HepG2 (cell line): Measurements from ENCODE around the gene IL22RA1. TPM values are rescaled to one million over a fixed set of nuclear protein-coding genes. Genes with fewer than 3 reads are reported as not detected.
A peak's percentile ranks its signal among the peaks of the same experiment; 100 is the strongest.

Source experiments
- FOXJ3 ChIP-seq: sonication (generic); formaldehyde crosslinking; IDR thresholded peaks from 2 replicates; pipeline ENCODE4 v1.4.0; 2020; ENCODE audit warnings: missing genetic modification reagents, mild to moderate bottlenecking, borderline replicate concordance
- GATAD2A ChIP-seq: IDR thresholded peaks from 2 replicates; pipeline ENCODE4 v1.6.1; 2016
- HOXA3 ChIP-seq: sonication (generic); formaldehyde crosslinking; IDR thresholded peaks from 2 replicates; pipeline ENCODE4 v1.5.0; 2020; ENCODE audit warnings: missing genetic modification reagents
- IKZF5 ChIP-seq: IDR thresholded peaks from 2 replicates; pipeline ENCODE4 v1.6.1; 2018; ENCODE audit warnings: missing genetic modification reagents, mild to moderate bottlenecking, missing compliant biosample characterization
- KDM3A ChIP-seq: IDR thresholded peaks from 2 replicates; pipeline ENCODE4 v1.6.1; 2018; ENCODE audit warnings: low read depth, missing compliant biosample characterization
- MBNL3 ChIP-seq: fragments of 250-450 bp; sonication (Bioruptor Pico); conservative IDR thresholded peaks from 2 replicates; pipeline ENCODE4 v1.8.0; 2022; ENCODE audit warnings: mild to moderate bottlenecking, inconsistent platforms
- MEF2D ChIP-seq: sonication (generic); formaldehyde crosslinking; IDR thresholded peaks from 2 replicates; pipeline ENCODE4 v1.5.1; 2020; ENCODE audit warnings: mild to moderate bottlenecking, missing genetic modification reagents
- MTA1 ChIP-seq: sonication (generic); formaldehyde crosslinking; IDR thresholded peaks from 2 replicates; pipeline ENCODE4 v1.4.0; 2020; ENCODE audit warnings: missing genetic modification reagents, mild to moderate bottlenecking, borderline replicate concordance
- NONO ChIP-seq, 2 experiments: fragments of 450-650 bp in 1 of 2; sonication (generic) in 1 of 2; formaldehyde crosslinking in 1 of 2; IDR thresholded peaks in 1 of 2; conservative IDR thresholded peaks in 1 of 2; 2 replicates each; pipeline versions ENCODE4 v1.6.1 to v1.8.0; 2017 to 2022; ENCODE audit warnings: mild to moderate bottlenecking in 1 of 2, missing genetic modification reagents in 1 of 2, moderate library complexity in 1 of 2
- PHF8 ChIP-seq: sonication (generic); formaldehyde crosslinking; IDR thresholded peaks from 2 replicates; pipeline ENCODE4 v1.5.0; 2020; ENCODE audit warnings: missing genetic modification reagents
- RARA ChIP-seq: IDR thresholded peaks from 2 replicates; pipeline ENCODE4 v1.6.1; 2016; ENCODE audit warnings: missing genetic modification reagents, missing compliant biosample characterization
- TP53 ChIP-seq: sonication (generic); formaldehyde crosslinking; conservative IDR thresholded peaks from 2 replicates; pipeline ENCODE4 v1.4.0; 2020; ENCODE audit warnings: missing genetic modification reagents
- ZBTB2 ChIP-seq: sonication (generic); formaldehyde crosslinking; IDR thresholded peaks from 2 replicates; pipeline ENCODE4 v1.8.0; 2022; ENCODE audit warnings: low read depth, missing genetic modification reagents
- ZBTB25 ChIP-seq: IDR thresholded peaks from 2 replicates; pipeline ENCODE4 v1.6.1; 2018; ENCODE audit warnings: missing genetic modification reagents
- ZBTB34 ChIP-seq: sonication (generic); formaldehyde crosslinking; IDR thresholded peaks from 2 replicates; pipeline ENCODE4 v1.8.0; 2022; ENCODE audit warnings: mild to moderate bottlenecking, missing genetic modification reagents
- ZIK1 ChIP-seq: sonication (generic); formaldehyde crosslinking; IDR thresholded peaks from 2 replicates; pipeline ENCODE4 v1.5.0; 2020; ENCODE audit warnings: mild to moderate bottlenecking, low read depth, missing genetic modification reagents, borderline replicate concordance
- ZNF205 ChIP-seq: IDR thresholded peaks from 2 replicates; pipeline ENCODE4 v1.6.1; 2018; ENCODE audit warnings: missing biosample characterization, missing genetic modification reagents
- ZNF441 ChIP-seq: sonication (generic); formaldehyde crosslinking; IDR thresholded peaks from 2 replicates; pipeline ENCODE4 v1.7.0; 2021; ENCODE audit warnings: missing genetic modification reagents, borderline replicate concordance
- ZNF451 ChIP-seq: sonication (generic); formaldehyde crosslinking; IDR thresholded peaks from 2 replicates; pipeline ENCODE4 v1.5.0; 2020; ENCODE audit warnings: mild to moderate bottlenecking, missing genetic modification reagents
- ZNF460 ChIP-seq: sonication (generic); formaldehyde crosslinking; IDR thresholded peaks from 2 replicates; pipeline ENCODE4 v1.5.1; 2020; ENCODE audit warnings: missing genetic modification reagents, mild to moderate bottlenecking, borderline replicate concordance
- ZNF557 ChIP-seq: sonication (generic); formaldehyde crosslinking; IDR thresholded peaks from 2 replicates; pipeline ENCODE4 v1.4.0; 2020; ENCODE audit warnings: missing genetic modification reagents
- ZNF572 ChIP-seq: sonication (generic); formaldehyde crosslinking; IDR thresholded peaks from 2 replicates; pipeline ENCODE4 v1.5.1; 2020; ENCODE audit warnings: mild to moderate bottlenecking, missing genetic modification reagents
- ZNF576 ChIP-seq: sonication (generic); formaldehyde crosslinking; IDR thresholded peaks from 2 replicates; pipeline ENCODE4 v1.4.0; 2020; ENCODE audit warnings: mild to moderate bottlenecking, missing genetic modification reagents
- ZNF768 ChIP-seq: sonication (generic); formaldehyde crosslinking; IDR thresholded peaks from 2 replicates; pipeline ENCODE4 v1.4.0; 2020; ENCODE audit warnings: missing genetic modification reagents
- ZNF792 ChIP-seq: IDR thresholded peaks from 2 replicates; pipeline ENCODE4 v1.6.1; 2016
- polyA plus RNA-seq, 8 experiments: library from polyadenylated mRNA; depleted of rRNA in 3 of 8; stranded (reverse) in 7 of 8; unstranded in 1 of 8; fragments of >200 nt; fragmentation: Illumina TruSeq in 4 of 8; extraction: Trizol in 4 of 8; gene quantifications; 2 replicates each; pipeline versions ENCODE4 v1.2.1 to v1.2.3, GENCODE V29; 2011 to 2016; ENCODE audit warnings: low read depth in 4 of 8, missing spikeins in 1 of 8, mixed read lengths in 1 of 8; ENCODE audit not compliant: insufficient read depth in 1 of 8
- total RNA-seq, 5 experiments: library from RNA; depleted of rRNA; stranded (reverse); fragments of >200 nt; fragmentation: Illumina TruSeq; extraction: Trizol; gene quantifications; 2 replicates each; pipeline ENCODE4 v1.2.3, GENCODE V29; 2016; ENCODE audit warnings: low read depth in 1 of 5

IL22RA1 gene
- total and polyA plus RNA-seq, 2 of the 13 experiments (the other 11 are each of a cell fraction or from before 2014, with no cell fraction given): 4.4 to 10.2 TPM

GRCh38 chr1:24108334-24109165 lies 34.4 kb downstream of the IL22RA1 start (continued):
- TF ChIP-seq ZNF768 (CRISPR knock-in tag): 0 out of 2 replicates have a peak, but pooled peaks have one; percentile 6
- TF ChIP-seq FOXJ3 (CRISPR knock-in tag): no peak
- TF ChIP-seq HOXA3 (CRISPR knock-in tag): 0 out of 2 replicates have a peak, but pooled peaks have one; percentile 39
- TF ChIP-seq ZNF576: no peak
- TF ChIP-seq ZNF557: no peak
- TF ChIP-seq PHF8: peak; percentile 40; the same call in 1 of the 2 replicates
- peak; percentile 83 for TF ChIP-seq RARA (CRISPR knock-in tag)
- TF ChIP-seq ZBTB34: peak; percentile 62; the same call in 1 of the 2 replicates
- TF ChIP-seq MTA1 (CRISPR knock-in tag): peak; percentile 50; the same call in 1 of the 2 replicates
- peak; percentile 68; the same call in 1 of the 2 replicates for TF ChIP-seq ZNF451 (CRISPR knock-in tag)
- 0 out of 2 replicates have a peak, but pooled peaks have one; percentile 15 for TF ChIP-seq ZBTB25 (CRISPR knock-in tag)
- 0 out of 2 replicates have a peak, but pooled peaks have one; percentile 43 for TF ChIP-seq ZBTB2 (CRISPR knock-in tag)
- TF ChIP-seq ZIK1 (CRISPR knock-in tag): 0 out of 2 replicates have a peak, but pooled peaks have one; percentile 19
- TF ChIP-seq GATAD2A (CRISPR knock-in tag): peak; percentile 85
- no peak for TF ChIP-seq ZNF792 (CRISPR knock-in tag)
- TF ChIP-seq ZNF205: peak; percentile 48; the same call in 1 of the 2 replicates
- peak; percentile 60 for TF ChIP-seq IKZF5 (CRISPR knock-in tag)
- TF ChIP-seq NONO (IDR thresholded peaks at IDR 0.05): no peak
- TF ChIP-seq NONO (CRISPR knock-in tag; conservative IDR thresholded peaks at IDR 0.05): peak; percentile 59; the same call in 1 of the 2 replicates
- TF ChIP-seq ZNF441 (CRISPR knock-in tag): 0 out of 2 replicates have a peak, but pooled peaks have one; percentile 48
- TF ChIP-seq TP53 (CRISPR knock-in tag): no peak
- TF ChIP-seq KDM3A (CRISPR knock-in tag): peak; percentile 50
- 0 out of 2 replicates have a peak, but pooled peaks have one; percentile 54 for TF ChIP-seq MEF2D (CRISPR knock-in tag)
- TF ChIP-seq ZNF460 (CRISPR knock-in tag): no peak
- TF ChIP-seq MBNL3 (CRISPR knock-in tag): no peak
- no peak for TF ChIP-seq ZNF572 (CRISPR knock-in tag)
